Thyroid gland (tissue), 4 donors: ENCODE measurements around the gene KRT81.

Experiments used
- CTCF ChIP-seq, 6 experiments: fragments of 200-600 bp in 3 of 6; fragments of 450-650 bp in 3 of 6; sonication (generic) in 3 of 6; IDR thresholded peaks; one replicate each; pipeline ENCODE4 v1.5.1; 2016 to 2019; ENCODE audit warnings: antibody characterized with exemption in 6 of 6, mild to moderate bottlenecking in 2 of 6, inconsistent platforms in 1 of 6, moderate library complexity in 1 of 6
- POLR2A ChIP-seq, 2 donors: fragments of 450-650 bp; IDR thresholded peaks; one replicate each; pipeline ENCODE4 v1.6.1; 2017; ENCODE audit warnings: antibody characterized with exemption in 2 of 2, mild to moderate bottlenecking in 2 of 2, moderate library complexity in 1 of 2

GRCh38 chr12:52285172-52285745, 6.1 kb downstream of the KRT81 start:
- TF ChIP-seq CTCF (IDR thresholded peaks at IDR 0.05) (no peak), POLR2A (IDR thresholded peaks at IDR 0.05) (no peak)
